B cell (primary cell): Measurements from ENCODE around the gene SMPD3. TPM values are rescaled to one million over a fixed set of nuclear protein-coding genes. Genes with fewer than 3 reads are reported as not detected.
A peak's percentile ranks its signal among the peaks of the same experiment; 100 is the strongest.

Source experiments
- ATAC-seq: fragments of 200-7000 bp; cut with Tn5 transposase; one replicate; pipeline ENCODE4 v1.10.0; 2021; ENCODE audit warnings: low read depth, mild to moderate bottlenecking, moderate number of reproducible peaks, moderate library complexity
- CTCF ChIA-PET: fragments of 350-600 bp; sonication (Branson Sonifier 250); formaldehyde crosslinking; loops from one replicate; lab custom pipeline; 2021; ENCODE audit warnings: antibody characterized with exemption, inconsistent platforms; lab: Charles Lee
- POLR2A ChIA-PET: fragments of 350-600 bp; sonication (Branson Sonifier 250); formaldehyde crosslinking; loops from one replicate; lab custom pipeline; 2021; ENCODE audit warnings: antibody characterized with exemption; lab: Charles Lee
- DNase-seq: peaks from one replicate; pipeline ENCODE4 v3.0.0; 2013
- H2AFZ ChIP-seq: 2 replicates; pipeline ENCODE4 v1.6.1; 2012; ENCODE audit warnings: mild to moderate bottlenecking, low read depth, low read length; ENCODE audit not compliant: insufficient read depth, poor library complexity, severe bottlenecking
- H3K27ac ChIP-seq, 2 donors: 1 replicate in 1 of 2; 2 replicates in 1 of 2; pipeline ENCODE4 v1.5.1; 2012 to 2013; ENCODE audit warnings: low read length in 2 of 2, mild to moderate bottlenecking in 2 of 2, moderate library complexity in 1 of 2
- H3K27me3 ChIP-seq, 4 experiments: fragments of 200-600 bp in 1 of 4; sonication (generic) in 1 of 4; replicated peaks in 1 of 4; 1 replicate in 2 of 4; 2 replicates in 2 of 4; pipeline versions ENCODE4 v1.6.1 to v1.7.0; 2013 to 2016; ENCODE audit warnings: low read length in 3 of 4, mild to moderate bottlenecking in 2 of 4, mixed read lengths in 1 of 4, moderate library complexity in 1 of 4; ENCODE audit not compliant: insufficient read depth in 4 of 4, control insufficient read depth in 3 of 4; ENCODE audit errors: control extremely low read depth in 1 of 4
- H3K36me3 ChIP-seq, 2 experiments: replicated peaks in 1 of 2; 1 replicate in 1 of 2; 2 replicates in 1 of 2; pipeline versions ENCODE4 v1.6.1 to v1.7.1; 2013; ENCODE audit warnings: low read length in 1 of 2; ENCODE audit not compliant: insufficient read depth in 2 of 2, control insufficient read depth in 1 of 2; ENCODE audit errors: control extremely low read depth in 1 of 2, extremely low read depth in 1 of 2
- H3K4me1 ChIP-seq, 2 donors: fragments of 200-600 bp in 1 of 2; sonication (generic) in 1 of 2; 1 replicate in 1 of 2; 2 replicates in 1 of 2; pipeline versions ENCODE4 v1.5.1 to v1.6.1; 2013 to 2017; ENCODE audit warnings: low read length in 2 of 2; ENCODE audit not compliant: control insufficient read depth in 2 of 2, insufficient read depth in 2 of 2
- H3K4me2 ChIP-seq: replicated peaks from 2 replicates; pipeline ENCODE3; 2012; ENCODE audit warnings: mild to moderate bottlenecking, low read depth, low read length; ENCODE audit not compliant: poor library complexity, severe bottlenecking
- H3K4me3 ChIP-seq, 5 experiments: fragments of 200-600 bp in 1 of 5; sonication (generic) in 1 of 5; 1 replicate in 3 of 5; 2 replicates in 2 of 5; pipeline versions ENCODE4 v1.5.1 to v1.7.0; 2011 to 2016; ENCODE audit warnings: low read length in 4 of 5, mild to moderate bottlenecking in 4 of 5, low read depth in 2 of 5, control low read depth in 1 of 5, moderate library complexity in 1 of 5; ENCODE audit not compliant: insufficient read depth in 1 of 5; ENCODE audit errors: control extremely low read depth in 1 of 5, extremely low read depth in 1 of 5
- H3K79me2 ChIP-seq: fragments of 200-600 bp; sonication (generic); one replicate; pipeline ENCODE4 v1.6.0; 2016; ENCODE audit warnings: low read length; ENCODE audit not compliant: control insufficient read depth, insufficient read depth
- H3K9ac ChIP-seq: fragments of 200-600 bp; sonication (generic); 2 replicates; pipeline ENCODE4 v1.6.1; 2017; ENCODE audit warnings: mild to moderate bottlenecking, low read length, moderate library complexity
- H3K9me3 ChIP-seq, 3 donors: one replicate each; pipeline versions ENCODE4 v1.6.1 to v1.7.1; 2013; ENCODE audit warnings: low read length in 2 of 3; ENCODE audit not compliant: control insufficient read depth in 2 of 3, insufficient read depth in 1 of 3; ENCODE audit errors: control extremely low read depth in 1 of 3
- H4K20me1 ChIP-seq: 2 replicates; pipeline ENCODE4 v1.6.0; 2012; ENCODE audit warnings: mild to moderate bottlenecking, low read length; ENCODE audit not compliant: insufficient read depth, control insufficient read depth, poor library complexity, severe bottlenecking
- H3K27ac Mint-ChIP-seq: one replicate; pipeline ENCODE4 v1.8.0; 2021; ENCODE audit warnings: mixed read lengths
- H3K27me3 Mint-ChIP-seq: one replicate; pipeline ENCODE4 v1.8.0; 2021; ENCODE audit warnings: mixed read lengths
- H3K4me1 Mint-ChIP-seq: one replicate; pipeline ENCODE4 v1.8.0; 2021; ENCODE audit warnings: mixed read lengths
- H3K4me3 Mint-ChIP-seq: one replicate; pipeline ENCODE4 v1.8.0; 2021; ENCODE audit warnings: mixed read lengths
- H3K9me3 Mint-ChIP-seq: one replicate; pipeline ENCODE4 v1.8.0; 2022; ENCODE audit warnings: mixed read lengths; ENCODE audit not compliant: insufficient read depth
- CTCF ChIP-seq: fragments of 200-600 bp; IDR thresholded peaks from one replicate; pipeline ENCODE4 v1.8.0; 2022; ENCODE audit warnings: antibody characterized with exemption, mild to moderate bottlenecking
- EZH2 ChIP-seq: IDR thresholded peaks from 2 replicates; pipeline ENCODE4 v1.6.1; 2012; ENCODE audit warnings: borderline replicate concordance, low read depth, mild to moderate bottlenecking, moderate library complexity, low read length; ENCODE audit not compliant: insufficient read depth, poor library complexity, severe bottlenecking
- WGBS: methylation state at CpG from one replicate; pipeline ENCODE4 v1.1.5; 2013; ENCODE audit warnings: missing lambda C conversion rate; ENCODE audit not compliant: insufficient coverage; 5-methylcytosine and 5-hydroxymethylcytosine counted together
- intact Hi-C: fragments of 100-400 bp; cut with micrococcal nuclease; formaldehyde crosslinking; loops from one replicate; pipeline ENCODE4 v1.10.0; 2022
- polyA plus RNA-seq: library from polyadenylated mRNA; depleted of rRNA; stranded (reverse); fragments of >200 nt; gene quantifications from 2 replicates; pipeline ENCODE4 v1.2.3, GENCODE V29; 2012
- total RNA-seq, 2 donors: library from RNA; stranded (reverse); fragments of 120-200 nt in 1 of 2; gene quantifications; 1 replicate in 1 of 2; 2 replicates in 1 of 2; pipeline versions ENCODE4 v1.2.3 to v1.2.4, GENCODE V29; 2013 to 2022

Gene SMPD3
- total and polyA plus RNA-seq, 2 donors (not counting 1 experiment from before 2014, with no cell fraction given), result 1.2 to 2.8 TPM

GRCh38 chr16:68469796-68470460, 21.6 kb upstream of the SMPD3 start:
- H2AFZ ChIP-seq, result peak overlapping the region; percentile 50

More at GRCh38 chr16:68469796-68470460, 21.6 kb upstream of the SMPD3 start:
- Histone ChIP-seq H3K4me1 (peaks cover 43 to 62% of the 10 kb centered on the region in 2 donors), H3K9me3 (no peaks in the 10 kb centered on the region), H4K20me1 (no peaks in the 10 kb centered on the region), H3K4me2 (peak overlapping the region; percentile 81), H3K36me3 (no peaks in the 10 kb centered on the region), H3K27me3 (no peaks in the 10 kb centered on the region), H3K4me3 (peak overlapping the region; percentile 3 to 66 (median 43)), H3K27ac (peak overlapping the region; percentile 77 to 81), H3K9ac (peak overlapping the region; percentile 57), H3K79me2 (no peaks in the 10 kb centered on the region)
- intact Hi-C loops, result loop anchor here (1.0 kb wide), 2 partner anchors 22 to 52 kb away; partner anchors contain the start of gene SMPD3
- H3K27ac Mint-ChIP-seq, result peak overlapping the region; percentile 94
- DNase-seq (no peak), ATAC-seq (peak; percentile 22)
- ChIA-PET CTCF (interaction anchor here (0.7 to 2.5 kb wide), 8 partner anchors 19 to 603 kb away, joined by 3 to 10 read pairs (median 4); partner anchors contain the start of genes SLC7A6 and SMPD3), POLR2A (interaction anchor here (0.6 to 0.7 kb wide), 2 partner anchors 9 to 49 kb away, joined by 4 read pairs; no protein-coding TSS in a partner anchor)
- WGBS, result 0% methylated on average over 4 of the region's 11 CpGs
- TF ChIP-seq CTCF, result no peak
- TF ChIP-seq EZH2, result no peak
- H3K4me1 Mint-ChIP-seq, result peaks cover 56% of the 10 kb centered on the region
- H3K27me3 Mint-ChIP-seq, result no peaks in the 10 kb centered on the region
- H3K4me3 Mint-ChIP-seq, result peak overlapping the region; percentile 88
- H3K9me3 Mint-ChIP-seq, result no peaks in the 10 kb centered on the region
